ENCODE measurements around the gene CITED4.

The CITED4 gene

DNA sequence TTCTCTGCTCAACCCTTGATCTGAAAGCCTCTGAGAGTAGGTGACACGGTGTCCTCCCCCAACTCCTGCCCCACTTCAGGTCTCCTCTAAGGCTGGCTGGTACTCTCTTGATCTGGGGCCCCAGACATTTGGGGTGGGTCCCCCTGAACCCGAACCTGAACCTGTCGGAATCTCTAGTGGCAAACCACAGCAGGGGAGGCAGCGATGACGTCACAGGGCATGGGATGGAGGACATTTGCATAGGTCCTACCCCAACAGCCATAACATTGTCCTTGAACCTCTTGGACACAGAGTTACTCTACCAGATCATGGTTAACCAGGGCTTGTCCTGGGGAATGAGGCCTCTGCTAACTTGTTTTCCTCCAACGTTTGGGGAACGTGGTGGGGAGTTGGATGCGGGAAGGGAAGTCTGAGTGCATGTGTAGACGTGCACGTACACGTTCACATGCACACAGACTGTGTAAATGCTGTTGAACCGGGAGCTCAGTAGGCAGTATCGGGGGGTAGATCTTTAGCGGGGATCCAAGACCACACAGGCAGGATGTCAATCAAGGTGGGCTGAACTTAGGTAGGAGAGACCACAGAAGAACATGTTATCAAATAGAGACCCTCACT, 32.4 kb downstream of the CITED4 start:
- DNase-seq, result no peak
- Histone ChIP-seq H3K79me2 (ENCODE audit: insufficient read depth, low read length) (no peaks in the 10 kb centered on the region), H3K9me3 (ENCODE audit: insufficient read depth, low read length, severe bottlenecking) (no peaks in the 10 kb centered on the region), H3K9ac (ENCODE audit: low read depth, low read length) (no peak overlapping the region), H3K4me1 (ENCODE audit: insufficient read depth, low read length) (no peaks in the 10 kb centered on the region), H3K27me3 (ENCODE audit: insufficient read depth, low read length, poor library complexity) (no peaks in the 10 kb centered on the region), H2AFZ (ENCODE audit: low read depth, low read length) (no peak overlapping the region), H3K27ac (ENCODE audit: low read length) (no peak overlapping the region), H3K4me2 (ENCODE audit: insufficient read depth, low read length) (no peak overlapping the region), H4K20me1 (ENCODE audit: insufficient read depth, low read length) (no peaks in the 10 kb centered on the region; the same call in 1 of the 2 replicates), H3K4me3 (ENCODE audit: low read depth in 1 of 2, low read length in 2 of 2) (no peak overlapping the region), H3K36me3 (ENCODE audit: insufficient read depth, low read length) (no peaks in the 10 kb centered on the region)
- TF ChIP-seq EZH2 (IDR thresholded peaks at IDR 0.05; ENCODE audit: borderline replicate concordance, low read depth, low read length, severe bottlenecking), result no peak
- TF ChIP-seq, protein P1, sequence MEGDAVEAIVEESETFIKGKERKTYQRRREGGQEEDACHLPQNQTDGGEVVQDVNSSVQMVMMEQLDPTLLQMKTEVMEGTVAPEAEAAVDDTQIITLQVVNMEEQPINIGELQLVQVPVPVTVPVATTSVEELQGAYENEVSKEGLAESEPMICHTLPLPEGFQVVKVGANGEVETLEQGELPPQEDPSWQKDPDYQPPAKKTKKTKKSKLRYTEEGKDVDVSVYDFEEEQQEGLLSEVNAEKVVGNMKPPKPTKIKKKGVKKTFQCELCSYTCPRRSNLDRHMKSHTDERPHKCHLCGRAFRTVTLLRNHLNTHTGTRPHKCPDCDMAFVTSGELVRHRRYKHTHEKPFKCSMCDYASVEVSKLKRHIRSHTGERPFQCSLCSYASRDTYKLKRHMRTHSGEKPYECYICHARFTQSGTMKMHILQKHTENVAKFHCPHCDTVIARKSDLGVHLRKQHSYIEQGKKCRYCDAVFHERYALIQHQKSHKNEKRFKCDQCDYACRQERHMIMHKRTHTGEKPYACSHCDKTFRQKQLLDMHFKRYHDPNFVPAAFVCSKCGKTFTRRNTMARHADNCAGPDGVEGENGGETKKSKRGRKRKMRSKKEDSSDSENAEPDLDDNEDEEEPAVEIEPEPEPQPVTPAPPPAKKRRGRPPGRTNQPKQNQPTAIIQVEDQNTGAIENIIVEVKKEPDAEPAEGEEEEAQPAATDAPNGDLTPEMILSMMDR (IDR thresholded peaks at IDR 0.05; ENCODE audit: borderline replicate concordance, extremely low read depth, low read length, poor library complexity, severe bottlenecking), result no peak
- ATAC-seq (ENCODE audit: insufficient read depth, low read depth), result no peak

- DNase-seq (no peak), ATAC-seq (ENCODE audit: insufficient read depth, low read depth) (no peak)
- Histone ChIP-seq H3K4me1 (ENCODE audit: insufficient read depth, low read length) (no peaks in the 10 kb centered on the region), H2AFZ (ENCODE audit: low read depth, low read length) (no peak overlapping the region), H3K79me2 (ENCODE audit: insufficient read depth, low read length) (no peaks in the 10 kb centered on the region), H3K27me3 (ENCODE audit: insufficient read depth, low read length, poor library complexity) (no peaks in the 10 kb centered on the region), H3K27ac (ENCODE audit: low read length) (no peak overlapping the region), H3K9me3 (ENCODE audit: insufficient read depth, low read length, severe bottlenecking) (no peaks in the 10 kb centered on the region), H4K20me1 (ENCODE audit: insufficient read depth, low read length) (no peaks in the 10 kb centered on the region), H3K4me2 (ENCODE audit: insufficient read depth, low read length) (no peak overlapping the region), H3K36me3 (ENCODE audit: insufficient read depth, low read length) (no peaks in the 10 kb centered on the region), H3K9ac (ENCODE audit: low read depth, low read length) (no peak overlapping the region), H3K4me3 (ENCODE audit: low read depth in 1 of 2, low read length in 2 of 2) (no peak overlapping the region)
- TF ChIP-seq, protein P1 (IDR thresholded peaks at IDR 0.05; ENCODE audit: borderline replicate concordance, extremely low read depth, low read length, poor library complexity, severe bottlenecking), result no peak
- no peak for TF ChIP-seq EZH2 (IDR thresholded peaks at IDR 0.05; ENCODE audit: borderline replicate concordance, low read depth, low read length, severe bottlenecking)
Observed at GRCh38 chr1:40825996-40826395, 36.2 kb downstream of the CITED4 start.

- ATAC-seq (ENCODE audit: insufficient read depth, low read depth) (peak; percentile 39; the same call in 1 of the 3 replicates), DNase-seq (no peak)
- no peaks in the 10 kb centered on the region for H3K36me3 ChIP-seq (ENCODE audit: insufficient read depth, low read length)
- H3K27me3 ChIP-seq (ENCODE audit: insufficient read depth, low read length, poor library complexity), result no peaks in the 10 kb centered on the region
- H3K27ac ChIP-seq (ENCODE audit: low read length), result no peak overlapping the region
- H3K79me2 ChIP-seq (ENCODE audit: insufficient read depth, low read length), result no peaks in the 10 kb centered on the region
- no peak overlapping the region for H3K4me3 ChIP-seq (ENCODE audit: low read depth in 1 of 2, low read length in 2 of 2)
- H3K4me1 ChIP-seq (ENCODE audit: insufficient read depth, low read length), result no peaks in the 10 kb centered on the region
- H3K9me3 ChIP-seq (ENCODE audit: insufficient read depth, low read length, severe bottlenecking), result no peaks in the 10 kb centered on the region
- H3K9ac ChIP-seq (ENCODE audit: low read depth, low read length), result no peak overlapping the region
- no peak overlapping the region for H2AFZ ChIP-seq (ENCODE audit: low read depth, low read length)
- TF ChIP-seq, protein P1 (IDR thresholded peaks at IDR 0.05; ENCODE audit: borderline replicate concordance, extremely low read depth, low read length, poor library complexity, severe bottlenecking), result no peak
- TF ChIP-seq EZH2 (IDR thresholded peaks at IDR 0.05; ENCODE audit: borderline replicate concordance, low read depth, low read length, severe bottlenecking), result no peak
- H3K4me2 ChIP-seq (ENCODE audit: insufficient read depth, low read length), result no peak overlapping the region
- H4K20me1 ChIP-seq (ENCODE audit: insufficient read depth, low read length), result no peaks in the 10 kb centered on the region
Observed at GRCh38 chr1:40825435-40825788, 36.8 kb downstream of the CITED4 start.

All from DND-41 (cell line).